Neural cell (in vitro differentiated cells): ENCODE results near the gene WTAP. TPM values are rescaled to one million over a fixed set of nuclear protein-coding genes. Genes with fewer than 3 reads are reported as not detected.

Experiments
- H2AFZ ChIP-seq: fragments of 200-600, 300-800 bp; sonication (generic), shearing (Covaris generic); 2 replicates; pipeline ENCODE4 v1.6.0; 2014; ENCODE audit warnings: low read depth, mild to moderate bottlenecking, antibody characterized with exemption, low read length, moderate library complexity
- H3F3A ChIP-seq: fragments of 200-600 bp; shearing (Covaris generic); 2 replicates; pipeline ENCODE4 v1.6.1; 2016; ENCODE audit warnings: mild to moderate bottlenecking, moderate library complexity, mixed read lengths, antibody characterized with exemption, low read length; ENCODE audit not compliant: insufficient read depth, poor library complexity, severe bottlenecking
- H3K27ac ChIP-seq: fragments of 200-600, 300-800 bp; sonication (generic), shearing (Covaris generic); 2 replicates; pipeline ENCODE4 v1.5.1; 2014; ENCODE audit warnings: mild to moderate bottlenecking, low read length, moderate library complexity
- H3K27me3 ChIP-seq: fragments of 300-800, 200-600 bp; sonication (generic), shearing (Covaris generic); 2 replicates; pipeline ENCODE4 v1.6.0; 2014; ENCODE audit warnings: mild to moderate bottlenecking, low read depth, low read length, moderate library complexity; ENCODE audit not compliant: insufficient read depth
- H3K36me3 ChIP-seq: fragments of 300-800, 200-600 bp; sonication (generic), shearing (Covaris generic); 2 replicates; pipeline ENCODE4 v1.5.1; 2014; ENCODE audit warnings: mild to moderate bottlenecking, antibody characterized with exemption, low read length, moderate library complexity; ENCODE audit not compliant: insufficient read depth
- H3K4me2 ChIP-seq: fragments of 300-800, 200-600 bp; sonication (generic), shearing (Covaris generic); 2 replicates; pipeline ENCODE4 v1.6.0; 2014; ENCODE audit warnings: mild to moderate bottlenecking, low read length
- H3K4me3 ChIP-seq: fragments of 300-800, 200-600 bp; sonication (generic), shearing (Covaris generic); 2 replicates; pipeline ENCODE4 v1.5.1; 2014; ENCODE audit warnings: mild to moderate bottlenecking, low read length, moderate library complexity
- H3K79me2 ChIP-seq: fragments of 200-600 bp; shearing (Covaris generic); replicated peaks from 2 replicates; pipeline ENCODE4 v1.6.0; 2014; ENCODE audit warnings: mild to moderate bottlenecking, low read length, moderate library complexity; ENCODE audit not compliant: insufficient read depth
- H3K9ac ChIP-seq: fragments of 300-800, 200-600 bp; sonication (generic), shearing (Covaris generic); 2 replicates; pipeline ENCODE4 v1.6.1; 2016; ENCODE audit warnings: mild to moderate bottlenecking, low read length, mixed read lengths
- H3K9me2 ChIP-seq: fragments of 200-600 bp; shearing (Covaris generic); 2 replicates; pipeline ENCODE4 v1.6.1; 2016; ENCODE audit warnings: mild to moderate bottlenecking, low read length, mixed read lengths; ENCODE audit not compliant: insufficient read depth
- H3K9me3 ChIP-seq: fragments of 200-600, 300-800 bp; sonication (generic), shearing (Covaris generic); 2 replicates; pipeline ENCODE4 v1.6.1; 2016; ENCODE audit warnings: mild to moderate bottlenecking, mixed run types, low read length, moderate library complexity, mixed read lengths
- H4K20me1 ChIP-seq: fragments of 200-600 bp; shearing (Covaris generic); 2 replicates; pipeline ENCODE4 v1.6.1; 2016; ENCODE audit warnings: mild to moderate bottlenecking, mixed run types; ENCODE audit not compliant: insufficient read depth
- CTCF ChIP-seq: fragments of 450-650 bp; IDR thresholded peaks from 2 replicates; pipeline ENCODE4 v1.5.1; 2014; ENCODE audit warnings: antibody characterized with exemption, mild to moderate bottlenecking, moderate library complexity; ENCODE audit not compliant: poor library complexity, severe bottlenecking
- EP300 ChIP-seq: fragments of 450-650 bp; conservative IDR thresholded peaks from 2 replicates; pipeline ENCODE4 v1.6.1; 2014; ENCODE audit warnings: antibody characterized with exemption, mild to moderate bottlenecking, moderate library complexity; ENCODE audit not compliant: poor library complexity, severe bottlenecking
- EZH2 ChIP-seq: fragments of 200-600, 300-800 bp; shearing (Covaris generic), sonication (generic); IDR thresholded peaks from 2 replicates; pipeline ENCODE4 v1.6.1; 2014; ENCODE audit warnings: antibody characterized with exemption, low read length, borderline replicate concordance, mild to moderate bottlenecking; ENCODE audit not compliant: insufficient read depth, poor library complexity, severe bottlenecking
- MXI1 ChIP-seq: fragments of 450-650 bp; conservative IDR thresholded peaks from 2 replicates; pipeline ENCODE4 v1.6.1; 2014; ENCODE audit warnings: antibody characterized with exemption, mild to moderate bottlenecking; ENCODE audit not compliant: poor library complexity, severe bottlenecking
- POLR2AphosphoS5 ChIP-seq: IDR thresholded peaks from 2 replicates; pipeline ENCODE4 v1.6.1; 2012
- RAD21 ChIP-seq: fragments of 450-650 bp; conservative IDR thresholded peaks from 2 replicates; pipeline ENCODE4 v1.6.1; 2014; ENCODE audit warnings: antibody characterized with exemption, mild to moderate bottlenecking, moderate library complexity
- SMC3 ChIP-seq: fragments of 450-650 bp; conservative IDR thresholded peaks from 2 replicates; pipeline ENCODE4 v1.6.1; 2014; ENCODE audit warnings: antibody characterized with exemption, mild to moderate bottlenecking, moderate library complexity; ENCODE audit not compliant: poor library complexity
- TAF1 ChIP-seq: IDR thresholded peaks from 2 replicates; pipeline ENCODE4 v1.6.1; 2012; ENCODE audit warnings: low read depth
- polyA plus RNA-seq: library from polyadenylated mRNA; depleted of rRNA; stranded (reverse); fragments of >200 nt; gene quantifications from 2 replicates; pipeline ENCODE4 v1.2.3, GENCODE V29; 2014
- TF ChIP-seq, protein P1 (sequence below): IDR thresholded peaks from 2 replicates; pipeline ENCODE4 v1.6.1; 2012; ENCODE audit warnings: borderline replicate concordance

Gene WTAP
- polyA plus RNA-seq, 1 donor from 2014 or later = 94.1 TPM

DNA sequence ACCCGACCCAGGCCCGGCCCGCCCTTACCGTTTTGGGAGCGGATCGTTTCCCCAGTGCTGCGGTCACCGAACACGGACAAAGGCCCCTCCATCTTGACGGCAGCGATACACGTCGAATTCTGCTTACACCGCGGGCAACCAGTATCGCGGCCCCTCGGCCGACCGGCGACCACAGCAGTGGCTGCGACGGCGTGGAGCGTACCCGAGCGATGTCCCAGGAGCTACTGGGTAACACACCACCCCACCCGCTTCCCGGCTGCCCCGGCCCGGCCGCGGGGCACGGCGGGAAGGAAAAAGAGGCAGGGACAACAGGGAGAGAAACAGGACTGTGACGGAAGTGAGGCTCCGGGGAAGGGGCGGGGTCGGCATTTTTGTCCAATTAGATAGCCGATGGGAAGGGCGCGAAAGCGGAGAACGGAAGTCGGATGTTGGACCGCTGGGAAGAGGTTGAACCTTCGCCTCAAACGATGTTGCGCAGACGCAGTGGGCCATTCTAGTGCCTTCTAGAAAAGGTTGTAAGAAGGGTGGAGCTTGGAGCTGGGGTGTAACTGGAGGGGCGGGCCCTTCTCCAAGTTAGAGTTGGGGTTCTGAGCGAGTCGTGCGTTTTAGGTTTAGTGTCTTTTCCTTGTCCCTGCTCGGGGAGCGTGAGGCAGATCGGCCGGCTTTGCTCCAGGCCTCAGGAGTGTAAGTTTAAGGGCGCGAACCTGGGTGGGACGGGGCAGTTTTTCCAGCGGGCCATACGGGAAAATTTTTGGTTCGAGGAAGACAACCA is 62.3 kb downstream of the WTAP start, which contains the start of gene TCP1:
Gene TCP1, minus strand, starts transcription at position 226 of the 772 bp plus-strand sequence. Its CDS starts 134 bp downstream, at position 92.
- Histone ChIP-seq H3K36me3 (no peaks in the 10 kb centered on the region), H3K27me3 (no peaks in the 10 kb centered on the region), H3K9ac (peak within 1 kb of the TSS; percentile 93), H3K27ac (peak within 1 kb of the TSS; percentile 86), H3K79me2 (peaks cover 62% of the 10 kb centered on the region), H3K9me3 (no peaks in the 10 kb centered on the region), H4K20me1 (no peaks in the 10 kb centered on the region), H3K9me2 (no peaks in the 10 kb centered on the region), H3F3A (no peaks in the 10 kb centered on the region), H3K4me3 (peak within 1 kb of the TSS; percentile 98), H2AFZ (peak within 1 kb of the TSS; percentile 87), H3K4me2 (peak within 1 kb of the TSS; percentile 86)
- TF ChIP-seq EP300 (peak; percentile 43), SMC3 (no peak), TAF1 (peak; percentile 77), EZH2 (no peak), POLR2AphosphoS5 (peak; percentile 96), RAD21 (peak; percentile 9), CTCF (no peak), MXI1 (no peak)
- TF ChIP-seq, protein P1, sequence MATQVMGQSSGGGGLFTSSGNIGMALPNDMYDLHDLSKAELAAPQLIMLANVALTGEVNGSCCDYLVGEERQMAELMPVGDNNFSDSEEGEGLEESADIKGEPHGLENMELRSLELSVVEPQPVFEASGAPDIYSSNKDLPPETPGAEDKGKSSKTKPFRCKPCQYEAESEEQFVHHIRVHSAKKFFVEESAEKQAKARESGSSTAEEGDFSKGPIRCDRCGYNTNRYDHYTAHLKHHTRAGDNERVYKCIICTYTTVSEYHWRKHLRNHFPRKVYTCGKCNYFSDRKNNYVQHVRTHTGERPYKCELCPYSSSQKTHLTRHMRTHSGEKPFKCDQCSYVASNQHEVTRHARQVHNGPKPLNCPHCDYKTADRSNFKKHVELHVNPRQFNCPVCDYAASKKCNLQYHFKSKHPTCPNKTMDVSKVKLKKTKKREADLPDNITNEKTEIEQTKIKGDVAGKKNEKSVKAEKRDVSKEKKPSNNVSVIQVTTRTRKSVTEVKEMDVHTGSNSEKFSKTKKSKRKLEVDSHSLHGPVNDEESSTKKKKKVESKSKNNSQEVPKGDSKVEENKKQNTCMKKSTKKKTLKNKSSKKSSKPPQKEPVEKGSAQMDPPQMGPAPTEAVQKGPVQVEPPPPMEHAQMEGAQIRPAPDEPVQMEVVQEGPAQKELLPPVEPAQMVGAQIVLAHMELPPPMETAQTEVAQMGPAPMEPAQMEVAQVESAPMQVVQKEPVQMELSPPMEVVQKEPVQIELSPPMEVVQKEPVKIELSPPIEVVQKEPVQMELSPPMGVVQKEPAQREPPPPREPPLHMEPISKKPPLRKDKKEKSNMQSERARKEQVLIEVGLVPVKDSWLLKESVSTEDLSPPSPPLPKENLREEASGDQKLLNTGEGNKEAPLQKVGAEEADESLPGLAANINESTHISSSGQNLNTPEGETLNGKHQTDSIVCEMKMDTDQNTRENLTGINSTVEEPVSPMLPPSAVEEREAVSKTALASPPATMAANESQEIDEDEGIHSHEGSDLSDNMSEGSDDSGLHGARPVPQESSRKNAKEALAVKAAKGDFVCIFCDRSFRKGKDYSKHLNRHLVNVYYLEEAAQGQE = peak; percentile 92

DNA sequence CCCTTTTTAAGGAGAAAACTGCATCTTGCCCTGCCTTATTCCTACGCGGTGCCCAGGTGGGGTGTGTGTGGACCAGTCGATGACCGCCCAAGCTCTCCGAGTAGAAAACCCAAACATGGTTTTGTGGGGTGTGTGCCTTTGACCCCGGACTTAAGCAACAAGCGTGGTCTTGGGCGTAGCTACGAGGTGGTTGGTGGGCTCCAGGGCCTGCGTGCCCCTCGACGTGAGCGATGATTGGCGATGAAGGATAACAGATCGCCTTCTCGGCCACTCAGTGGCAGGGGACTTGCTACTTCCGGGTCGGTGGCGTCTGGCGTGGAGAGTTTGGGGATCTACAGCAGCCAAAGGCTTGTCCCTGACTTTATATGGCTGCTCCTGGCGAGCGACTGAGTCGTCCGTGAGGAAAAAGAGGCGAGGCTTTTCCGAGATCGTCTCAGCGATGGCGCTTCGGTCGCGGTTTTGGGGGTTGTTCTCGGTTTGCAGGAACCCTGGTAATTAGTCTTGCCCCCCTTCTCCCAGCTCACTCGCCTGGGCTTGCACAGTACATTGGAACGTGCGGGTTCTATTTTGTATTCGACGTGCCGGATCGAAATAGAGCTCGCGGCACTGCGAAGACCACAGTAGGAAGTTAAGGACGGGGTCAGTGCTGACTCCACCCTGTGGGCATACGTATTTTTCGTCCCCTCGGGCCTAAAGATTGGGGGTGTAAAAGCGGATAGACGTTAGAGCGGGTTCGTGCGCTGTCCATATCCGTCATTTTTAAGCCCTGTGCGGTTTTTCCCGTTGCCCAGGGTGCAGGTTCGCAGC is 63.0 kb downstream of the WTAP start, which contains the start of gene MRPL18:
Gene MRPL18, plus strand, starts transcription at position 319 of the 807 bp plus-strand sequence. Its CDS starts 121 bp downstream, at position 440.
- peaks cover 57% of the 10 kb centered on the region for H3K79me2 ChIP-seq
- no peaks in the 10 kb centered on the region for H3K27me3 ChIP-seq
- H3K36me3 ChIP-seq = no peaks in the 10 kb centered on the region
- H2AFZ ChIP-seq = peak within 1 kb of the TSS; percentile 87
- peak within 1 kb of the TSS; percentile 98 for H3K4me3 ChIP-seq
- H3K27ac ChIP-seq = peak within 1 kb of the TSS; percentile 86
- H3K4me2 ChIP-seq = peak within 1 kb of the TSS; percentile 82
- H3F3A ChIP-seq = no peaks in the 10 kb centered on the region
- H3K9me3 ChIP-seq = no peaks in the 10 kb centered on the region
- no peaks in the 10 kb centered on the region for H3K9me2 ChIP-seq
- TF ChIP-seq MXI1 = peak; percentile 92
- TF ChIP-seq POLR2AphosphoS5 = peak; percentile 40
- TF ChIP-seq EZH2 = no peak
- peak; percentile 36 for TF ChIP-seq SMC3
- TF ChIP-seq, protein P1 = no peak
- TF ChIP-seq TAF1 = no peak
- no peaks in the 10 kb centered on the region for H4K20me1 ChIP-seq
- H3K9ac ChIP-seq = peak within 1 kb of the TSS; percentile 93
